Gastroesophageal sphincter (tissue), 2 donors: ENCODE measurements around the gene MAN1C1.

Experiments
- EP300 ChIP-seq: sonication (generic); formaldehyde crosslinking; IDR thresholded peaks from one replicate; pipeline ENCODE4 v1.6.1; 2017; ENCODE audit warnings: antibody characterized with exemption, mild to moderate bottlenecking
- POLR2A ChIP-seq, 2 donors: fragments of 450-650 bp; IDR thresholded peaks; one replicate each; pipeline ENCODE4 v1.6.1; 2017; ENCODE audit warnings: antibody characterized with exemption in 2 of 2, mild to moderate bottlenecking in 2 of 2, moderate library complexity in 1 of 2
- POLR2AphosphoS5 ChIP-seq: sonication (generic); formaldehyde crosslinking; IDR thresholded peaks from one replicate; pipeline ENCODE4 v1.6.1; 2017; ENCODE audit warnings: antibody characterized with exemption

GRCh38 chr1:25580927-25581326, 35.7 kb upstream of the MAN1C1 start:
- TF ChIP-seq POLR2AphosphoS5 (no peak), EP300 (no peak), POLR2A (IDR thresholded peaks at IDR 0.05) (no peak)
